ENCODE data around the gene CFAP43. TPM values are rescaled to one million over a fixed set of nuclear protein-coding genes. Genes with fewer than 3 reads are reported as not detected.

Gene CFAP43
- total and polyA plus RNA-seq, 2 experiments from 2014 or later = 0.57 to 0.83 TPM

GRCh38 chr10:104170610-104171254, 61.4 kb downstream of the CFAP43 start:
- Histone ChIP-seq H3K79me2 (no peaks in the 10 kb centered on the region), H2AFZ (no peak overlapping the region), H3K4me2 (no peak overlapping the region), H3K9me2 (replicated peaks; ENCODE audit: insufficient read depth) (no peaks in the 10 kb centered on the region), H3K4me1 (ENCODE audit: insufficient read depth) (no peaks in the 10 kb centered on the region), H3K4me3 (no peak overlapping the region), H3K9me3 (ENCODE audit: low read depth) (no peaks in the 10 kb centered on the region), H3K27ac (no peak overlapping the region), H4K20me1 (ENCODE audit: insufficient read depth, poor library complexity, severe bottlenecking) (no peaks in the 10 kb centered on the region), H3K36me3 (replicated peaks; ENCODE audit: insufficient read depth, low read depth) (no peaks in the 10 kb centered on the region), H3K27me3 (no peaks in the 10 kb centered on the region)
- 83% methylated on average over 5 of the region's 5 CpGs for WGBS (ENCODE audit: low lambda C conversion rate, missing lambda C conversion rate)
- no peak for TF ChIP-seq EZH2phosphoT487 (IDR thresholded peaks at IDR 0.05; ENCODE audit: low read depth, severe bottlenecking, unreplicated experiment)
- no peak for TF ChIP-seq EZH2 (IDR thresholded peaks at IDR 0.05; ENCODE audit: borderline replicate concordance)
- TF ChIP-seq, protein P1, sequence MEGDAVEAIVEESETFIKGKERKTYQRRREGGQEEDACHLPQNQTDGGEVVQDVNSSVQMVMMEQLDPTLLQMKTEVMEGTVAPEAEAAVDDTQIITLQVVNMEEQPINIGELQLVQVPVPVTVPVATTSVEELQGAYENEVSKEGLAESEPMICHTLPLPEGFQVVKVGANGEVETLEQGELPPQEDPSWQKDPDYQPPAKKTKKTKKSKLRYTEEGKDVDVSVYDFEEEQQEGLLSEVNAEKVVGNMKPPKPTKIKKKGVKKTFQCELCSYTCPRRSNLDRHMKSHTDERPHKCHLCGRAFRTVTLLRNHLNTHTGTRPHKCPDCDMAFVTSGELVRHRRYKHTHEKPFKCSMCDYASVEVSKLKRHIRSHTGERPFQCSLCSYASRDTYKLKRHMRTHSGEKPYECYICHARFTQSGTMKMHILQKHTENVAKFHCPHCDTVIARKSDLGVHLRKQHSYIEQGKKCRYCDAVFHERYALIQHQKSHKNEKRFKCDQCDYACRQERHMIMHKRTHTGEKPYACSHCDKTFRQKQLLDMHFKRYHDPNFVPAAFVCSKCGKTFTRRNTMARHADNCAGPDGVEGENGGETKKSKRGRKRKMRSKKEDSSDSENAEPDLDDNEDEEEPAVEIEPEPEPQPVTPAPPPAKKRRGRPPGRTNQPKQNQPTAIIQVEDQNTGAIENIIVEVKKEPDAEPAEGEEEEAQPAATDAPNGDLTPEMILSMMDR (IDR thresholded peaks at IDR 0.05; ENCODE audit: poor library complexity) = no peak
- no peak for DNase-seq (ENCODE audit: low spot score)

DNA sequence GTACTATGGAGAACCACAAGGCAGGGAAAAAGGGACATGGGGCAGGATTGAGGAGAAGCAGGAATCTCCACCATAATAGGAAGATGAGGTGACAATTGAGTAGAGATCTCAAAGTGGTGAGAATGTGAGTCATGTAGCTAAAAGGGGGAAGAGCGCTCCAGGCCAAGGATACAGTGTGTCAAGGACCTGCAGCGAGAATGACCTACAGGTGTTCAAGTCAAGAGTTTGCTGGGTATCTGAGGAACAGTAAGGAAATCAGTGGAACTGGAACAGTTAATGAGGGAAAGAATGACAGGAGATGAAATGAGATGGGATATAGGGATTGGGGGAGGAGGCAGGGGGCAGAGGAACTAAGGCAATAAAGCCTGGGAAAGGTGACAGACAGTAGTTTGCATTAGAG, 76.6 kb downstream of the CFAP43 start:
- DNase-seq (ENCODE audit: low spot score) = no peak
- Histone ChIP-seq H4K20me1 (ENCODE audit: insufficient read depth, poor library complexity, severe bottlenecking) (no peaks in the 10 kb centered on the region), H3K36me3 (replicated peaks; ENCODE audit: insufficient read depth, low read depth) (no peaks in the 10 kb centered on the region), H3K27ac (no peak overlapping the region), H2AFZ (no peak overlapping the region), H3K4me3 (no peak overlapping the region), H3K9me2 (replicated peaks; ENCODE audit: insufficient read depth) (no peaks in the 10 kb centered on the region), H3K9me3 (ENCODE audit: low read depth) (peaks cover 8% of the 10 kb centered on the region), H3K4me2 (no peak overlapping the region), H3K27me3 (no peaks in the 10 kb centered on the region), H3K79me2 (no peaks in the 10 kb centered on the region), H3K4me1 (ENCODE audit: insufficient read depth) (no peaks in the 10 kb centered on the region)
- 73% methylated on average over 2 of the region's 2 CpGs for WGBS (ENCODE audit: low lambda C conversion rate, missing lambda C conversion rate)
- TF ChIP-seq, protein P1 (IDR thresholded peaks at IDR 0.05; ENCODE audit: poor library complexity) = no peak
- TF ChIP-seq EZH2 (IDR thresholded peaks at IDR 0.05; ENCODE audit: borderline replicate concordance) (no peak), EZH2phosphoT487 (IDR thresholded peaks at IDR 0.05; ENCODE audit: low read depth, severe bottlenecking, unreplicated experiment) (no peak)

- no peaks in the 10 kb centered on the region for H3K4me1 ChIP-seq (ENCODE audit: insufficient read depth)
- no peaks in the 10 kb centered on the region for H4K20me1 ChIP-seq (ENCODE audit: insufficient read depth, poor library complexity, severe bottlenecking)
- no peaks in the 10 kb centered on the region for H3K36me3 ChIP-seq (replicated peaks; ENCODE audit: insufficient read depth, low read depth)
- no peak overlapping the region for H2AFZ ChIP-seq
- peaks cover 8% of the 10 kb centered on the region for H3K9me3 ChIP-seq (ENCODE audit: low read depth)
- H3K27me3 ChIP-seq = no peaks in the 10 kb centered on the region
- H3K9me2 ChIP-seq (replicated peaks; ENCODE audit: insufficient read depth) = no peaks in the 10 kb centered on the region
- DNase-seq (ENCODE audit: low spot score) = no peak
- H3K4me2 ChIP-seq = no peak overlapping the region
- H3K4me3 ChIP-seq = no peak overlapping the region
- H3K79me2 ChIP-seq = no peaks in the 10 kb centered on the region
- TF ChIP-seq, protein P1 (IDR thresholded peaks at IDR 0.05; ENCODE audit: poor library complexity) = no peak
- TF ChIP-seq EZH2phosphoT487 (IDR thresholded peaks at IDR 0.05; ENCODE audit: low read depth, severe bottlenecking, unreplicated experiment) (no peak), EZH2 (IDR thresholded peaks at IDR 0.05; ENCODE audit: borderline replicate concordance) (no peak)
- H3K27ac ChIP-seq = no peak overlapping the region
These were observed 80.4 kb downstream of the CFAP43 start for GRCh38 chr10:104151737-104152136.

DNA sequence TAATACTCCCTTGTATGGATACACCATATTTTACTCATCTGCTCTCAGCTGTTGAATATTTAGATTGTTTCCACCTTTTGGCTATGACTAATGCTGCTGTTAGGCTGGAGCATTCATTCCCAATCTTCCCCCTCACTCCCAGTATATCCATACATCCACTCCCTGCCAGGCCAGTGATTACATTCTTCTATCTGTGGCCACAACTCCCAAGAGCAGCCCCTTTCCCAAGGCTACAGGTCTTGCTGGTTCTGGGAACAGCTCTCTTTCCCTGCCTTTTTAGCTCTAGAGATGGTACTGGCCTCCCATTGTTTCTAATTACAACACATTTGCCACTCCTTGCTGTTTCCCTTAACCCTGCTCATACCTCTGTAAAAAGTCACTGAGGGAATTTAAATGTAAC, 82.0 kb downstream of the CFAP43 start:
- no peaks in the 10 kb centered on the region for H3K27me3 ChIP-seq
- no peaks in the 10 kb centered on the region for H3K36me3 ChIP-seq (replicated peaks; ENCODE audit: insufficient read depth, low read depth)
- no peaks in the 10 kb centered on the region for H3K4me1 ChIP-seq (ENCODE audit: insufficient read depth)
- no peak overlapping the region for H3K4me2 ChIP-seq
- H4K20me1 ChIP-seq (ENCODE audit: insufficient read depth, poor library complexity, severe bottlenecking) = no peaks in the 10 kb centered on the region
- H3K9me2 ChIP-seq (replicated peaks; ENCODE audit: insufficient read depth) = no peaks in the 10 kb centered on the region
- DNase-seq (ENCODE audit: low spot score) = no peak
- no peak overlapping the region for H2AFZ ChIP-seq
- TF ChIP-seq, protein P1 (IDR thresholded peaks at IDR 0.05; ENCODE audit: poor library complexity) = no peak
- TF ChIP-seq EZH2 (IDR thresholded peaks at IDR 0.05; ENCODE audit: borderline replicate concordance) (no peak), EZH2phosphoT487 (IDR thresholded peaks at IDR 0.05; ENCODE audit: low read depth, severe bottlenecking, unreplicated experiment) (no peak)
- H3K9me3 ChIP-seq (ENCODE audit: low read depth) = peaks cover 8% of the 10 kb centered on the region
- H3K27ac ChIP-seq = no peak overlapping the region
- H3K4me3 ChIP-seq = no peak overlapping the region
- H3K79me2 ChIP-seq = no peaks in the 10 kb centered on the region

Measured in hepatocyte (in vitro differentiated cells).